Body of pancreas (tissue), 4 donors: ENCODE measurements around the gene CHST3. TPM values are rescaled to one million over a fixed set of nuclear protein-coding genes. Genes with fewer than 3 reads are reported as not detected.

Source experiments
- ATAC-seq: fragments of 150-250 bp; one replicate; pipeline ENCODE4 v1.9.1; 2016
- DNase-seq, 4 donors: peaks; one replicate each; pipeline ENCODE4 v3.0.0-alpha.2; 2019
- H3K27ac ChIP-seq, 4 donors: fragments of 200-600 bp; sonication (generic); 1 replicate in 3 of 4; 2 replicates in 1 of 4; pipeline versions ENCODE4 v1.5.1 to v1.6.1; 2016 to 2019; ENCODE audit warnings: mild to moderate bottlenecking in 1 of 4, mixed read lengths in 1 of 4, moderate library complexity in 1 of 4
- H3K27me3 ChIP-seq, 2 donors: fragments of 200-600 bp; sonication (generic); one replicate each; pipeline ENCODE4 v1.6.0; 2016; ENCODE audit warnings: mild to moderate bottlenecking in 1 of 2
- H3K36me3 ChIP-seq, 2 donors: fragments of 200-600 bp; sonication (generic); replicated peaks in 1 of 2; 2 replicates each; pipeline ENCODE4 v1.5.1; 2016; ENCODE audit warnings: low read depth in 2 of 2; ENCODE audit not compliant: insufficient read depth in 1 of 2
- H3K4me1 ChIP-seq: fragments of 200-600 bp; sonication (generic); one replicate; pipeline ENCODE4 v1.6.0; 2016
- H3K4me3 ChIP-seq, 2 donors: fragments of 200-600 bp; sonication (generic); 1 replicate in 1 of 2; 2 replicates in 1 of 2; pipeline ENCODE4 v1.5.1; 2016 to 2019
- H3K9me3 ChIP-seq, 3 donors: fragments of 200-600 bp; sonication (generic); 1 replicate in 2 of 3; 2 replicates in 1 of 3; pipeline ENCODE4 v1.5.1; 2016
- POLR2A ChIP-seq, 3 donors: fragments of 450-650 bp; IDR thresholded peaks; one replicate each; pipeline ENCODE4 v1.6.1; 2016; ENCODE audit warnings: antibody characterized with exemption in 3 of 3, mild to moderate bottlenecking in 2 of 3
- WGBS, 2 donors: methylation state at CpG; one replicate each; pipeline ENCODE4 v1.1.5; 2017; 5-methylcytosine and 5-hydroxymethylcytosine counted together
- intact Hi-C: fragments of 100-400 bp; cut with DNase I; formaldehyde crosslinking; loops from one replicate; pipeline ENCODE4 v1.15.1; 2023
- total RNA-seq, 2 donors: library from RNA; depleted of rRNA; stranded (reverse); fragments of >200 nt; gene quantifications; one replicate each; pipeline ENCODE4 v1.1.0, GENCODE V29; 2016
- TF ChIP-seq, protein P1 (sequence below), 7 experiments: fragments of 450-650 bp in 4 of 7; fragments of 200-600 bp in 3 of 7; sonication (generic) in 3 of 7; IDR thresholded peaks; one replicate each; pipeline ENCODE4 v1.5.1; 2016 to 2019; ENCODE audit warnings: antibody characterized with exemption in 7 of 7

CHST3 gene
- total RNA-seq, 2 donors from 2014 or later: 8.6 to 19.4 TPM

DNA sequence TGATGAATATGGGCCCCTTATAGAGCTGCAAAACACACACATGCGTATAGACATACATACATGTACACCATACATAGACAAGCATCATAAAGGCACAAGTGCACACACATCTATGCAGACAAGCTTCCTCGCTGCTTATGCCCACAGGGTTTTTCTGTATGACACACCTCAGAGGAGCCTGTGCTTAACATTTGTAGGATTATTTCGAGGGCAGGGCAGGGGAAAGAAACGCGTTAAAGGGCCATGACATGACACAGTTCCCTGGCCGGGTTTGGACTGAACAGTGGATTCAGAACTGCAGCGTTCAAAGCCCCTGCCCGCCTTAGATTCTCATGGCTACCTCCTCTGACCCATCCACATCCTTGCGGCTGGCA, 44.8 kb downstream of the CHST3 start:
- H3K27ac ChIP-seq: peak overlapping the region in 2 of 4 donors; percentile 27 to 59
- intact Hi-C loops: no loop called here
- no peaks in the 10 kb centered on the region for H3K9me3 ChIP-seq
- 73 to 80% methylated on average over 8 to 9 of the region's 9 CpGs for WGBS, 2 donors
- H3K36me3 ChIP-seq: no peaks in the 10 kb centered on the region
- DNase-seq (no peak), ATAC-seq (no peak)
- no peaks in the 10 kb centered on the region for H3K27me3 ChIP-seq
- peaks cover 7% of the 10 kb centered on the region for H3K4me1 ChIP-seq
- TF ChIP-seq POLR2A (IDR thresholded peaks at IDR 0.05): no peak
- TF ChIP-seq, protein P1, sequence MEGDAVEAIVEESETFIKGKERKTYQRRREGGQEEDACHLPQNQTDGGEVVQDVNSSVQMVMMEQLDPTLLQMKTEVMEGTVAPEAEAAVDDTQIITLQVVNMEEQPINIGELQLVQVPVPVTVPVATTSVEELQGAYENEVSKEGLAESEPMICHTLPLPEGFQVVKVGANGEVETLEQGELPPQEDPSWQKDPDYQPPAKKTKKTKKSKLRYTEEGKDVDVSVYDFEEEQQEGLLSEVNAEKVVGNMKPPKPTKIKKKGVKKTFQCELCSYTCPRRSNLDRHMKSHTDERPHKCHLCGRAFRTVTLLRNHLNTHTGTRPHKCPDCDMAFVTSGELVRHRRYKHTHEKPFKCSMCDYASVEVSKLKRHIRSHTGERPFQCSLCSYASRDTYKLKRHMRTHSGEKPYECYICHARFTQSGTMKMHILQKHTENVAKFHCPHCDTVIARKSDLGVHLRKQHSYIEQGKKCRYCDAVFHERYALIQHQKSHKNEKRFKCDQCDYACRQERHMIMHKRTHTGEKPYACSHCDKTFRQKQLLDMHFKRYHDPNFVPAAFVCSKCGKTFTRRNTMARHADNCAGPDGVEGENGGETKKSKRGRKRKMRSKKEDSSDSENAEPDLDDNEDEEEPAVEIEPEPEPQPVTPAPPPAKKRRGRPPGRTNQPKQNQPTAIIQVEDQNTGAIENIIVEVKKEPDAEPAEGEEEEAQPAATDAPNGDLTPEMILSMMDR (IDR thresholded peaks at IDR 0.05): no peak
- H3K4me3 ChIP-seq: no peak overlapping the region

DNA sequence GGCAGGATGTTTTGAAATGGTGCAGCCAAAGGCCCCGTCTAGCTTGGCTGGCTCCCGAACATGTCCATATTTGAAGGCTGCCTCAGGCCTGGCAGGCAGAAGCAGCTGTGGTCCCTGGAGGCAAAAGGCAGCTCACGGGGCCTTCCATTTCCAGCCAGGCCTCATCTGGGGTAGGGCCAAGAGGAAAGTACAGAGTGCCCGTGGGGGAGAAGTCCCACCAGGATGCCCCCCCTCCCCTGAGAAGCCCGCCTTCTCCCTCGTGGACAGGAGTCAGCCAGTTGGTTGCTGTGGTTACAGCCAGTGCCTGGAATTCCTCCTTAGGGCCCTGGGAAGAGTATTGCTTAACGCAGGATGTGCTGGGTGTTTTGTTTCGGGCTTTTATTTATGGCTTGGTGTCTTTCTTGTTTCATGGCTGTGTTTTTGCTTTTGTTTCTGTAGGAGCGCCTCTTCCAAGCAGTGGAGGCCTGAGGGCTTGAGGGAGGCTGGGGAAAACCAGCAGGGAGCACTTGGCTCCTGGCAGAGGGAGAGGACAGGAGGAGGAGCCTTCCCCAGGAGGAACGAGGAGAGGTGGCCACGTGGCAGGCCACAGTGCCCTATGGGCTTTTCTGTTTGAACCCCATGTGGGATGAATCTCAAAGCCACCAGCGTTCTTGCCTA, 45.4 kb downstream of the CHST3 start:
- Histone ChIP-seq H3K27ac (peak overlapping the region in 2 of 4 donors; percentile 59 to 72), H3K4me3 (no peak overlapping the region), H3K4me1 (peaks cover 7% of the 10 kb centered on the region), H3K9me3 (no peaks in the 10 kb centered on the region), H3K27me3 (no peaks in the 10 kb centered on the region), H3K36me3 (no peaks in the 10 kb centered on the region)
- ATAC-seq (peak; percentile 73), DNase-seq (peak; percentile 33 to 71 (median 60))
- no peak for TF ChIP-seq POLR2A (IDR thresholded peaks at IDR 0.05)
- TF ChIP-seq, protein P1 (IDR thresholded peaks at IDR 0.05): no peak
- 43 to 48% methylated on average over 11 to 12 of the region's 12 CpGs for WGBS, 2 donors
- intact Hi-C loops: no loop called here

DNA sequence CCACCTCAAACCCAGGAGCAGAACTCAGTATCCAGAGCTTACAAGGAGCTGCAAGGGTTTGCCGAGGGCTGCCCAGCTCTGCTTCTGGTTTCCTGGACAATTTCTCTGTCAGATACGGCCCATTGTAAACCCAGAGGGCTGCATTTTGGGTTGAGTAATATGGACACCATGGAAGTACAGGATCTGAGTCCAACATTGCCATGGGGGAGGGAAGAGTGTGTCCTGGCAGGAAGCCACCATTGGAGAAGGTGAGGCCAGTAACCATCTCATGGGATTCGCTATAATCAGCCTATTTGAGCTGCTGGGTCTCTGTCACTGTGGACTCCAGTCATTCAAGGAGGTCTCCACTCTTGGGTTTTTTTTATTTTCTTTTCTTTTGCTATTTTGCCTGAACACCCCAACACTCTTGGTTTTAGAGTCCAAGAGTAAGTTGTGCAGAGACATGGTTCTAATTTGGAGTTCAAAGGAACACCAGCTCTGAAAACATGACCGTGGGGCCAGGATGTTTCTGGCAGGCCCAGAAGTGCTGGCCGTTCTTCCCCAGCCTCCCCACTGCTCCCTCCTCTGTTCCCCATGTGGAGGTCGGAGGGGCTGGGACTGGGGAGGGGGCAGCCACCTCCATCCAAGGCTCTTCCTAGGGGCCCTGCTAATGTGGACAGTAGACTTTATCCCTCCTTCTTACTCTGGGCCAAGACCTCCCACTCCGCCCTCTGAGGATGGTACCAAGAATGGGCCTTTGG, 46.2 kb downstream of the CHST3 start:
- H3K9me3 ChIP-seq: no peaks in the 10 kb centered on the region
- no peak for ATAC-seq
- TF ChIP-seq POLR2A (IDR thresholded peaks at IDR 0.05): no peak
- TF ChIP-seq, protein P1 (IDR thresholded peaks at IDR 0.05): no peak
- H3K27me3 ChIP-seq: no peaks in the 10 kb centered on the region
- peaks cover 7% of the 10 kb centered on the region for H3K4me1 ChIP-seq
- intact Hi-C loops: no loop called here
- no peaks in the 10 kb centered on the region for H3K36me3 ChIP-seq
- H3K27ac ChIP-seq: peak overlapping the region in 2 of 4 donors; percentile 59 to 72
- no peak overlapping the region for H3K4me3 ChIP-seq
- DNase-seq: no peak
- WGBS, 2 donors: 73 to 92% methylated on average over 7 of the region's 7 CpGs

DNA sequence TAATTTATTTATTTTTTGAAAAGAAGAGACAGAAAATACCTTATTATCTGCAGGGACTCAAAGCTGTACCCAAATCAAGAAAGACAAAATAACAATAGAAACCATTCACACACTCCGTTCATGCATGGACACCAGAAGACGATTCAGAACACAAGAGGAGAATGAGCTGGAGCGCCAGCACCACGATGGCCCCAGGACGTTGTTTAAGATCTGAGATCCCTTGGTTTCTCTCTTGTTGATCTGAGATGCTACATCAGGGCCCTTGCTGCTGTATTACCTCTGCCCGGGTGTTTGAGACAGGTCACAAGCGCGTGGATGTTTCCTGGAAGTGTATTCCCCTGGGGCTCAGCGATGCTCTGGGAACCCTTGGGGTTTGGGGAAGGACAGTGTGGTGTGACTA, 46.8 kb downstream of the CHST3 start:
- no peaks in the 10 kb centered on the region for H3K27me3 ChIP-seq
- intact Hi-C loops: no loop called here
- no peak for ATAC-seq
- H3K27ac ChIP-seq: no peak overlapping the region
- WGBS, 2 donors: 88 to 90% methylated on average over 9 of the region's 9 CpGs
- DNase-seq: no peak
- TF ChIP-seq, protein P1 (IDR thresholded peaks at IDR 0.05): no peak
- TF ChIP-seq POLR2A (IDR thresholded peaks at IDR 0.05): no peak
- no peak overlapping the region for H3K4me3 ChIP-seq
- peaks cover 7% of the 10 kb centered on the region for H3K4me1 ChIP-seq
- H3K9me3 ChIP-seq: no peaks in the 10 kb centered on the region
- H3K36me3 ChIP-seq: no peaks in the 10 kb centered on the region
